Measurements from ENCODE around the gene ROBO1.

ROBO1 gene

DNA sequence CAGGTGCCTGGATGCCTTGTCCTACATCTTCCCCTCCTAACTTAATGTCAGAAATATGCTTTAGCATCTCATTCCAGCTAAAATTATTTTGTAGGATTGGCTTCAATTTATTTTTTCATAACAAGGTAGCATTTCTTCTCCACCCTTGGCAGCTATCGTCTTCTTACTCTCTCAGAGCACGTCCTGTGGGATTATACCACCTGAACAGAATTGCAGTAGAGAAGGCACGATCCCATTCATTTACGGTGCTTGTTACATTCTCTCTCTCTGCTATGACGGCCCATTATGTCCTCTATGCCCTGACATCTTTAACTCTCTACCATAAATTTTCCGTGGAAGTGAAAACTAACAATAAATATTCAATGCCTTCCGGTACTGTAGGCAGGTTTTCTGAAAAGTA, 103.3 kb downstream of the ROBO1 start:
- no peaks in the 10 kb centered on the region for H3K27me3 ChIP-seq (ENCODE audit: insufficient read depth, low read length)
- no peak overlapping the region for H3K9ac ChIP-seq (ENCODE audit: low read depth, low read length)
- H3K9me3 ChIP-seq (ENCODE audit: insufficient read depth, low read depth, low read length): no peaks in the 10 kb centered on the region
- no peak overlapping the region for H3K27ac ChIP-seq (ENCODE audit: low read length)
- no peak overlapping the region for H3K4me3 ChIP-seq (ENCODE audit: low read length)
- no peaks in the 10 kb centered on the region for H3K36me3 ChIP-seq (ENCODE audit: insufficient read depth, low read depth, low read length)
- peaks cover 5% of the 10 kb centered on the region; the same call in 1 of the 2 replicates for H3K4me1 ChIP-seq (ENCODE audit: insufficient read depth, low read length)

DNA sequence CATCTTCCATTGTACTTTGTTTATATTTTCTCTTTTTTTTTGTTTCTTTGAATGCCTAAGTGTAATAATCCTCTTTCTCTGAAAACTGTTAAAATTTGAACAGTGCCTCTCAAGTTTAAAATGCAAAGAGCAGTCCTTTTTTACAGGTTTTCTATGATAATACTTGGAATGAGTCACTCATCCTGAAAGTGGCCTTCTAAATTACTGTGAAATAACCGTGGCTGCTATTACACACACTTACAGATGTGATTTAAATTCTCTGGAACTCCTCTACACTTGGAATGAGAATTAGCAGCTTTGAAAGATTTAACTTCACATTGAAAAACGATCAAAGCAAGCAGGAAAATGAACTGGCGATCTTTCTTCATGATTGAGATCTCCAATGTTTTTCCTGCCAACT, 105.9 kb downstream of the ROBO1 start:
- Histone ChIP-seq H3K4me1 (ENCODE audit: insufficient read depth, low read length) (peaks cover 5% of the 10 kb centered on the region; the same call in 1 of the 2 replicates), H3K9ac (ENCODE audit: low read depth, low read length) (no peak overlapping the region), H3K27ac (ENCODE audit: low read length) (no peak overlapping the region)

DNA sequence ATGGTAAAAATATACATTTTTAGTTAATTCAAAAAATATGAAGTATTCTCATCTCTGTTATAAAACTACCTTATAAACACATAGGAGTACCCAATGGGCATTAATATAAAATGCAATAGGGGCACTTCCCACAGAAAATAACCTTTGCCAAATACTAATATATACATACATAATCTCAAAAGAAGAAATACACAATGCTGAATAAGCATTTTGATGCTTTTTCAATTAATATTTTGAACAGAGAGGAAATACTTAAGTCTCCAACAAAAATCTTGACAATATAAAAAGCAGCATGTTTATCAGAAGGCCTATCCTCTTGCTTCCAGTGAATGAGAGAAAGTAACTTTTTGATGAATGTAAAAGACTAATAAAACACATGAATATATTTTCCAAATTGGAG, 110.7 kb downstream of the ROBO1 start:
- Histone ChIP-seq H3K27me3 (ENCODE audit: insufficient read depth, low read length) (no peaks in the 10 kb centered on the region), H3K4me1 (ENCODE audit: insufficient read depth, low read length) (0 out of 2 replicates have a peak, but pooled peaks cover 3% of the 10 kb centered on the region), H3K4me3 (ENCODE audit: low read length) (no peak overlapping the region), H3K27ac (ENCODE audit: low read length) (no peak overlapping the region), H3K36me3 (ENCODE audit: insufficient read depth, low read depth, low read length) (no peaks in the 10 kb centered on the region), H3K9me3 (ENCODE audit: insufficient read depth, low read depth, low read length) (no peaks in the 10 kb centered on the region), H3K9ac (ENCODE audit: low read depth, low read length) (no peak overlapping the region)

More for the DNA sequence above, 105.9 kb downstream of the ROBO1 start:
- Histone ChIP-seq H3K4me3 (ENCODE audit: low read length) (no peak overlapping the region), H3K27me3 (ENCODE audit: insufficient read depth, low read length) (no peaks in the 10 kb centered on the region), H3K9me3 (ENCODE audit: insufficient read depth, low read depth, low read length) (no peaks in the 10 kb centered on the region), H3K36me3 (ENCODE audit: insufficient read depth, low read depth, low read length) (no peaks in the 10 kb centered on the region)

DNA sequence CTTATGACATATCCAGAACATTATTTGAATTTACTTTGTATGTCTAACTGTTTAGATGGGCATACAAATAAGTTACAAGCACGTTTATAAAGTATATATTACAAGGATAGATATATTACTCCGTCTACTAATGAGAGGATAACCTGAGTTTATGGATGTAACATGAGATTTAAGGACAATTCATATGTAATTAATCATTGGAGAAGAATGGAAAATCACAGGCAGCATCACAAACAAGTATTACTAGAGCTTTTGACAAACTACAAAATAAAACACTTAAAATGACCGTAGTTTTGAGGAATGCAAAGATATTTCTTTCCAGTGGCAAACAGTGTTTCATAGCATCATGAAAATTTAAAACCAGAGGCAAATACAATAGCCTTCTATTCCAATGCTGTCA, 113.8 kb downstream of the ROBO1 start:
- Histone ChIP-seq H3K4me1 (ENCODE audit: insufficient read depth, low read length) (0 out of 2 replicates have a peak, but pooled peaks cover 3% of the 10 kb centered on the region), H3K4me3 (ENCODE audit: low read length) (no peak overlapping the region), H3K9me3 (ENCODE audit: insufficient read depth, low read depth, low read length) (no peaks in the 10 kb centered on the region)

DNA sequence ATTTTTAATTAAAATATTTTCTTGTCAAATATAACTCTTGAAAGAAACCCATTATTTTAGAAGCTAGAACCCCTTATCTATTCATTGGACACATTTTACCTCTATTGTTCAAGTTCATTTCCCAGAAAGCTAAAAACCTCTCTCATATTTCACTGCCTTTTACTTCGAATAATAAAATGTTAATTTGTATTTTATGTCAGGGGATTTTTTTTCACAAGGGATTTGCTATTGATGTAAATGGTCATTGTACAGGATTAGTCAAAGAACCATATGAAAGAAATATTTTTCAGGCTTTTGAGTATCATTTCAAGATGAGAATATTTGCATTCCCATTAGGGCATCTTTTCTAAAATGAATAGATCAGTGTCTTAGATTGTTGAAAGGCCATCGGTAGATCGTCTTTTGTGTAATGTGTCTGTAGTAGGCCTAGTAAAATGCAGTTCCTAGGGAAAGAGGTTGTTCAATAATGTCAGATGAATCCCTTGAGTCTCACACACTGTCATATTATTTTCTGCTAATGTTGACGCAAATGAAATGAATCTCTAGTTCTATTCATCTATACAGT, 114.5 kb downstream of the ROBO1 start:
- no peaks in the 10 kb centered on the region for H3K9me3 ChIP-seq (ENCODE audit: insufficient read depth, low read depth, low read length)
- no peaks in the 10 kb centered on the region for H3K27me3 ChIP-seq (ENCODE audit: insufficient read depth, low read length)
- 0 out of 2 replicates have a peak, but pooled peaks cover 3% of the 10 kb centered on the region for H3K4me1 ChIP-seq (ENCODE audit: insufficient read depth, low read length)
- H3K36me3 ChIP-seq (ENCODE audit: insufficient read depth, low read depth, low read length): no peaks in the 10 kb centered on the region
- H3K4me3 ChIP-seq (ENCODE audit: low read length): no peak overlapping the region
- H3K27ac ChIP-seq (ENCODE audit: low read length): no peak overlapping the region
- no peak overlapping the region for H3K9ac ChIP-seq (ENCODE audit: low read depth, low read length)

More for the DNA sequence above, 113.8 kb downstream of the ROBO1 start:
- H3K36me3 ChIP-seq (ENCODE audit: insufficient read depth, low read depth, low read length): no peaks in the 10 kb centered on the region
- H3K27ac ChIP-seq (ENCODE audit: low read length): no peak overlapping the region
- no peaks in the 10 kb centered on the region for H3K27me3 ChIP-seq (ENCODE audit: insufficient read depth, low read length)
- no peak overlapping the region for H3K9ac ChIP-seq (ENCODE audit: low read depth, low read length)

DNA sequence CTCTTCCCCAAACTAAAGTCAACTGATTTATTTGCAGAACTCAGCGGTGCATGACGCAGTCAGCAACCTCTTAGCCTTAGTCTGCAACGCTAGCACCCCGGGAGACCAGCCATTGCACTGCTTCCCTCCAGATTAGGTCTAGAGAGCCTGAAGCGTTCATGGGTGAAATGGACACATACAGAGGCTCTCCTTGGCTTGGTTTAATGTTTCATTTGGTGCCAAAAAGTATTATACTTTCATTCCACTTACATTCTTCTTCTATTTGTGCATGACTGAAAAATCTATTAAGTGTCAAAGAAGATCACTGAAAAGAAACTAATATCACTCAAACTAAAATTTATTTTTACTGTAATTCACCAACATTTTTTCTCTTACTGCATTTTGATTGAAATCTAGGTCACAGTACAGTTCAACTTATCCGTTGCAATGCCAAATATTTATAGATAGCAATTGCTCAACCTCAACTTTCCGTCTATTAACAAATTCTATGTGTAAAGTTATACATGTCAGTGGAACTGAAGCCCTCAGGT, 116.2 kb downstream of the ROBO1 start:
- Histone ChIP-seq H3K9ac (ENCODE audit: low read depth, low read length) (no peak overlapping the region), H3K4me3 (ENCODE audit: low read length) (no peak overlapping the region), H3K27ac (ENCODE audit: low read length) (no peak overlapping the region), H3K27me3 (ENCODE audit: insufficient read depth, low read length) (no peaks in the 10 kb centered on the region), H3K9me3 (ENCODE audit: insufficient read depth, low read depth, low read length) (no peaks in the 10 kb centered on the region), H3K4me1 (ENCODE audit: insufficient read depth, low read length) (0 out of 2 replicates have a peak, but pooled peaks cover 3% of the 10 kb centered on the region), H3K36me3 (ENCODE audit: insufficient read depth, low read depth, low read length) (no peaks in the 10 kb centered on the region)

DNA sequence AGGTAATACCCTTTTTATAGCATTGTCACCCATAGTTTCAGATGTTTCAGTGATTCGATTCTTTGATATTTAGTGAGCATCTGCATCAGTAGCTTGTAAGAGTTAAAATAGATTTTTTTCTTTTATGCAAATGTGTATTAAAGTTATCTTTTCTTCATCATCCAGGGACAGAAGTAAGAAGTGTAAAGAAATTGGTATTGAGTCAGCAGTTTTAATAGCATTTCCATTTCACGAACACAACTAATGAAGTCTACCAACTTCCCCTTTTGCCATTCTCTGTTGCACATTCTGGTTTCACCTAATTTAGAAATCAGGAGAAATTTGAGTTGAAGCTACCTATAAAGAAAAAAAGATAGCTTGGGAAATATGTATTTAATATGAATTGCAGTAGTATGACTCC, 127.9 kb downstream of the ROBO1 start:
- H3K4me1 ChIP-seq (ENCODE audit: insufficient read depth, low read length): no peaks in the 10 kb centered on the region
- H3K36me3 ChIP-seq (ENCODE audit: insufficient read depth, low read depth, low read length): no peaks in the 10 kb centered on the region
- no peaks in the 10 kb centered on the region for H3K27me3 ChIP-seq (ENCODE audit: insufficient read depth, low read length)
- no peak overlapping the region for H3K9ac ChIP-seq (ENCODE audit: low read depth, low read length)
- H3K9me3 ChIP-seq (ENCODE audit: insufficient read depth, low read depth, low read length): no peaks in the 10 kb centered on the region
- no peak overlapping the region for H3K27ac ChIP-seq (ENCODE audit: low read length)
- H3K4me3 ChIP-seq (ENCODE audit: low read length): no peak overlapping the region

DNA sequence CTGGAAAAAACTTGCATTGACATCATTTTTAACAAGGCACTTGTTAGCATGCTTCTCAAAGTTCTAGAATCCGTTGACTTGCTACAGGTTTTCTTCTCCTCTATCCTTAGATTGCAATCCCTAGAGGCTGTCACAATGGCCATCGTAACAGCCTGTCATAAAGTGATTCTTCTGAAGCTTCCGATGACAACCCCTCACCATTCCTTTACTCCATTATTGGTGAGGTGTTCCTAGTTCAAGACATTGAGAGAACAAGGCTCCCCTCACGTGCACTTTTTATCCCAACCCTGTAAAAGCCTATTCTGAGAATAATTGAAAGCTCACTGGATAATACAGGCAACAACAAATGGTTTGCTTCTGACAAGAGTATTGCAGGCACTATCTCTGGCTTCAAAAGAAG, 131.4 kb downstream of the ROBO1 start:
- Histone ChIP-seq H3K27ac (ENCODE audit: low read length) (no peak overlapping the region), H3K9ac (ENCODE audit: low read depth, low read length) (no peak overlapping the region), H3K4me1 (ENCODE audit: insufficient read depth, low read length) (no peaks in the 10 kb centered on the region), H3K4me3 (ENCODE audit: low read length) (no peak overlapping the region), H3K27me3 (ENCODE audit: insufficient read depth, low read length) (no peaks in the 10 kb centered on the region), H3K9me3 (ENCODE audit: insufficient read depth, low read depth, low read length) (no peaks in the 10 kb centered on the region), H3K36me3 (ENCODE audit: insufficient read depth, low read depth, low read length) (no peaks in the 10 kb centered on the region)

DNA sequence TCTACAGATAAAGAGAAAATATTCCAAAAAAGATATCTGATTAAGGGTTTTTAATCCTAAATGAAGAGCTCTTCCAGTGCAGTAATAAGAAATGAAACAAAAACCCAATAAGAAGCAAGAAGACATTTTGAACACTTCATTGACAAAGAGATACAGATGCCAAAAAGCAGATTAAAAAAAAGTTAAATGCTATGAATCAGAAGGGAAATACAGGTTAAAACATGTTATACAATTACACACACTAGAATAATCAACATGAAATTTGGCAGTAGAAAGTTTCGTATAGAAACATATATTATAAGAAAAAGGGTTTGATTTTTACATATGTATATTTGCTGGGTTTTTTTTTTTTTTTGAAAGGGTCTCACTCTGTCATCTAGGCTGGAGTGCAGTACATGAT, 135.0 kb downstream of the ROBO1 start:
- no peaks in the 10 kb centered on the region for H3K36me3 ChIP-seq (ENCODE audit: insufficient read depth, low read depth, low read length)
- no peak overlapping the region for H3K27ac ChIP-seq (ENCODE audit: low read length)
- no peaks in the 10 kb centered on the region for H3K4me1 ChIP-seq (ENCODE audit: insufficient read depth, low read length)
- no peaks in the 10 kb centered on the region for H3K27me3 ChIP-seq (ENCODE audit: insufficient read depth, low read length)
- no peak overlapping the region for H3K9ac ChIP-seq (ENCODE audit: low read depth, low read length)
- no peaks in the 10 kb centered on the region for H3K9me3 ChIP-seq (ENCODE audit: insufficient read depth, low read depth, low read length)
- no peak overlapping the region for H3K4me3 ChIP-seq (ENCODE audit: low read length)

DNA sequence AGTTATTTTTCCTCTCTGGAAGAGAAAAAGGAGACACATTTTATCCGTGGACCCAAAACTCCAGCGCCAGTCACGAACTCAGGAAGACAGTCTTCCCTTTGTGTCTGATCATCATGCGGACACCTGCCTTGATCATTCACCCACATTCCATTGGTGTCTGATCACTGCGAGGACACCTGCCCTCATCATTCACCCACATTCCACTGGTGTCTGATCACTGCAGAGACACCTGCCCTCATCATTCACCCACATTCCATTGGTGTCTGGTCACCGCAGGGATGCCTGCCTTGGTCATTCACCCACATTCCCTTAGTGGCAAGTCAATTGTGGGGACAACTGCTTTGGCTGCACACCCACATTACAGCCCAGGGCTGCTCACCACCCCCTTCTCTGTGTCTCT, 148.9 kb downstream of the ROBO1 start:
- no peaks in the 10 kb centered on the region for H3K27me3 ChIP-seq (ENCODE audit: insufficient read depth, low read length)
- no peaks in the 10 kb centered on the region for H3K36me3 ChIP-seq (ENCODE audit: insufficient read depth, low read depth, low read length)
- no peaks in the 10 kb centered on the region for H3K4me1 ChIP-seq (ENCODE audit: insufficient read depth, low read length)
- H3K27ac ChIP-seq (ENCODE audit: low read length): no peak overlapping the region
- peaks cover 5% of the 10 kb centered on the region; the same call in 1 of the 2 replicates for H3K9me3 ChIP-seq (ENCODE audit: insufficient read depth, low read depth, low read length)
- no peak overlapping the region for H3K9ac ChIP-seq (ENCODE audit: low read depth, low read length)
- H3K4me3 ChIP-seq (ENCODE audit: low read length): no peak overlapping the region

DNA sequence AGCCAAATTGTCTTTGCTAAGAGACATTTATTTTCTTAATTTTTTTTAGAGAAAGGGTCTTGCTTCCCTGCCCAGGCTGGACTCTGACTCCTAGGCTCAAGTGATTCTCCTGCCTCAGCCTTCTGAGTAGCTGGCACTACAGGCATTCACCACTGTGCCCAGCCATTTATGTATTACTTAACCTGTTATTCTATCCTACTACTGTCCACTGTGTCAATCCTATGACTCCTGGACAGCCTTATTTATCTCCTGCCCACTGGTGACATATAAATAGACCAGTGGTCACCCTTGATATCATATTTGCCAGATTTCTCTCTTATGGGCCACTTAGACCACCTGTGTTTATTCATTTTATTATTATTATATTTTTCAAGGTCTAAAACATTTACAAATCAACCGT, 161.4 kb downstream of the ROBO1 start:
- Histone ChIP-seq H3K9ac (ENCODE audit: low read depth, low read length) (no peak overlapping the region), H3K27me3 (ENCODE audit: insufficient read depth, low read length) (no peaks in the 10 kb centered on the region), H3K9me3 (ENCODE audit: insufficient read depth, low read depth, low read length) (no peaks in the 10 kb centered on the region), H3K4me3 (ENCODE audit: low read length) (no peak overlapping the region), H3K27ac (ENCODE audit: low read length) (no peak overlapping the region), H3K4me1 (ENCODE audit: insufficient read depth, low read length) (no peaks in the 10 kb centered on the region), H3K36me3 (ENCODE audit: insufficient read depth, low read depth, low read length) (no peaks in the 10 kb centered on the region)

DNA sequence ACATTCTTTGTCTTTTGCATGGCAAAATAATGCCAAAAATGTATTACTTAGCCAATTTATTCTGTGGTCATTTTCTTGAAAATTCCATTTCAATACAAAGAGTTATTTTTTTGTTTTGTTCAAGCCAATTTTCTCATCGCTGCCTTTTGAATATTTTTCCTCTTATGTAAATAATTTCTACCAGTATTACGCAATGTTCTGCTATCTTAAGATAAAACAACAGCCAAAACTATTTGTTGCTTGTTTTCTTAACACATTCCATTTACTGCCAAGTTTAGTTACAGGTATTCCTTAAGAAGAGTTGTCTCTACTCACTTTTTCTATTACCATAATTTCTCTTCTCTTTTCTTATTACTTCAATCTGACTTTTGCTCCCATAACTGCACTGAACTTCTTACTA, 163.1 kb downstream of the ROBO1 start:
- H3K27ac ChIP-seq (ENCODE audit: low read length): no peak overlapping the region
- no peak overlapping the region for H3K9ac ChIP-seq (ENCODE audit: low read depth, low read length)
- no peaks in the 10 kb centered on the region for H3K27me3 ChIP-seq (ENCODE audit: insufficient read depth, low read length)
- no peak overlapping the region for H3K4me3 ChIP-seq (ENCODE audit: low read length)
- no peaks in the 10 kb centered on the region for H3K36me3 ChIP-seq (ENCODE audit: insufficient read depth, low read depth, low read length)
- no peaks in the 10 kb centered on the region for H3K9me3 ChIP-seq (ENCODE audit: insufficient read depth, low read depth, low read length)
- H3K4me1 ChIP-seq (ENCODE audit: insufficient read depth, low read length): peaks cover 8% of the 10 kb centered on the region; the same call in 1 of the 2 replicates
